GM20431 (cell line): ENCODE data around the gene NCAPD3.

Experiments used
- in situ Hi-C: fragments of 300-500 bp; cut with MseI, MboI; formaldehyde crosslinking; loops from one replicate; pipeline ENCODE4 v1.15.0; 2020; ENCODE audit warnings: low sequenced_read_pairs; ENCODE audit not compliant: unreplicated experiment

The NCAPD3 gene

DNA sequence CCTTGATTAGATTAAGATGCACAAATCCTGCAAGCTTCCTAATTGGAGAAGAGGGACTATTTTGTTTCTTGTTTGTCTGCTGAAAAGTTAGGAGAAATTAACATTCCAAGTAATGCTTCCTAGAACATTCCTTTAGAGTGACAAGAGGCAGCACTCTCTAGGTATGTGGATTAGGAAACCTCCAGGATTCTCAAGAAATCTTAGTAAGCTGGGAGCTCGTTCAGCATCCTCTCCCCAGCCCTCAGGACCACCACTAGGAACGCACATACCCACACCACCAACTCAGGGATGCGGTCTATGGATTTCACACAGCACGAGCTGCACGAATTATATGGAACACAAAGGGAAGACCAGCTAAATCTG is 52.9 kb downstream of the NCAPD3 start:
- in situ Hi-C loops = no loop called here

DNA sequence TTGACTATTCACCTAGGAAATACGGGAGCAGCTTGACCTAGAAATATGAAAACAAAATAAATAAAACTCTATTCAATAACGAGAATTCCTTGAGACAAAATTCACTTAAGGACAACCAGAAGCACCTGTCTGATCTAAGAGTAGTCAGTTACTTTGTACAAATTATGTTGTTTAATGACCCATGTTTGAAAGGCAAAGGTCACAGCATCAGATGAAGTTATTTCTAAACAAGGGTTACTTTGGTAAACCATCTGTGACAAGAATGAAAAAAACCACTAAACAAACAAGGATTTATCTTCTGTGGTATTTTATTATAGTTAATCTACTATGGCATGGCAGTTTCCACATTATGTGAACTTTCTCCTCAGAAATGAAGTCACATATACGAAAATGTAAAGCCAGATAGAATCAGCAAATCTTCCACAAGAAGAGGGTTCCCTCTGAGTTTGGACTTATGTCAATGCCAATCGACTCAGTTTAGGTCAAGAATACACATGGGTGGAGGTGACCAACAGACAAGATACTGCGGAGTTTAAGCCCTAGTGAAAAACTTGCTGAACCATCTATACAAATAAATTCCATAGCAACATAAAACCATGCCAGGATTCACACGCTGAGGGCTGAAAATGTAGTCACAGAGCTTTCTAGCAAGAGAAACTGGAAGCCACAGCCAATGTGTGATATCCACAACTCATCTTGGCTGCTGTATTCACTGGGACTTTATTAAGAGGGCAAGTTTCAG is 53.4 kb downstream of the NCAPD3 start:
- in situ Hi-C loops = no loop called here

DNA sequence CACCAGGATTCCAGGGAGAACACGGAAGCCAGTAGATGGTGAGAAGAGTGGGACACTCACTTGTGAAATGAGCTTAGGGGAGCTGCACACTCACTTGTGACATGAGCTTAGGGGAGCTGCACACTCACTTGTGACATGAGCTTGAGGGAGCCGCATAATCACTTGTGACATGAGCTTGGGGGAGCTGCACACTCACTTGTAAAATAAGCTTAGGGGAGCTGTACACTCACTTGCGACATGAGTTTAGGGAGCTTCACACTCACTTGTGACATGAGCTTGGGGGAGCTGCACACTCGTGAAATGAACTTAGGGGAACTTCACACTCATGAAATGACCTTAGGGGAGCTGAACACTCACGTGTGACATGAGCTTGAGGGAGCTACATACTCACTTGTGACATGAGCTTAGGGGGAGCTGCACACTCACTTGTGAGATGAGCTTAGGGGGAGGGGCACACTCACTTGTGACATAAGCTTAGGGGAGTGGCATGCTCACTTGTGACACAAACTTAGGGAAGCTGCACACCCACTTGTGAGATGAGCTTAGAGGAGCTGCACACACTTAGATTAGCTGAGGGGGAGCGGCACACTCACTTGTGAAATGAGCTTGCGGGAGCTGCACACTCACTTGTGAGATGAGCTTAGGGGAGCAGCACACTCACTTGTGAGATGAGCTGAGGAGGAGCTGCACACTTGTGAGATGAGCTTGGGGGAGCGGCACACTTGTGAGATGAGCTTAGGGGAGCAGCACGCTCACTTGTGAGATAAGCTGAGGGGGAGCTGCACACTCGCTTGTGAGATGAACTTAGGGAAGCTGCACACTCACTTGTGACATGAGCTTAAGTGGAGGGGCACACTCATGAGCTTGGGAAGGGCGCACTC is 59.0 kb downstream of the NCAPD3 start:
- in situ Hi-C loops = no loop called here

DNA sequence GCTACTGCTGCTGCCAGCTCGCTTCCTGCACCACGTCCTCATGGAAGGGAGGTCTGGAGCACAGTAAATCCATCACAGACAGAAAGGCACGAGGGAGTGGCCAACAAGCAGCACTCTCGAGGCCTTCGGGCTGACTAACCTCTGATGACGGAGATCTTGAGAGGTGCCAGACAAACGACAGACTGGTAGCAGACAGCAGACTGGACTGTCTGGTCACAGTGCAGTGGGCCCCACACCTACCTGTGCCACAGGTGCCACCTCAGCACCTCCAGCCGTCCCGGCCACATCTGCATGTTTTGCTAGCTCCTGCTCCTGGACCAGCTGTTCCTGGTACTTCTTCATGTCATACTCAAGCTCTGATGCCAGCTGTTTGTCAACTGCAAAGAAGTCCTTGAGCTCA is 64.1 kb downstream of the NCAPD3 start:
- in situ Hi-C loops = no loop called here

DNA sequence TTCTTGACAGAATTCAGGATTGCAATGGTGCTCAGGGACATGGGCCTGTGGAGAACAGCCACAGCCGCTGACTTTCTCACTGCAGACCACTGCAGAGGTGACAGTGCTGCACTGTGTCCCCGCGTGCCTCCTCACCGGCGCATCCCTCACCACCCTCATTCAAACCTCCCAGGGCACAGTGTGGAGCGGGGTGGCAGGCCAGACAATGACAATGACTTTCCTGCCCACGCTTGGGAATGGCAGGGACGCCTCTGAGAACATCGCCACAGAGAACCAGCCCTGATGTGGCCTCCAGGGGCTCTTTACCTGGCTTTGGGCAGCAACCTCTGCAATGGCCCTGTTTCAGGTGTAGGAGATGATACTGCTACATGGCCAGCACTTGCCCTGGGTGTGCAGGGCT is 65.7 kb downstream of the NCAPD3 start:
- in situ Hi-C loops = no loop called here

DNA sequence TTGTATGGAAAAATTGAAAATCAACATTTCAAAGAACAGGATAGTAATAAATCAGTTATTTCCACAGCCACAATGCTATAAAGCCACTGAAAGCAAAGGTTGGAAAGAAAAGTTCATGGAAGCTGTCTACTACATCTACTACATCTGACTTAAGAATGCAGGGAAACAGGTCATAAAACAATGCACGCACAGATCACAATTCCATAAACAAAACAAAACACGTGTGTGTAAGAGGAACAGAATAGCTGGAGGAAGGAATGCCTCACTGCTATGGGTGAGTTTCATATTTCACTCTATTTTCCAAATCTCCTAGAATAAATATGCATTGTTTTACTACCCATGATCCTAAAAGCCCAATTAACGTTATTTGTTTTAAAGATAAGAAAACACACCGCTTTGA is 66.3 kb downstream of the NCAPD3 start:
- in situ Hi-C loops = no loop called here

DNA sequence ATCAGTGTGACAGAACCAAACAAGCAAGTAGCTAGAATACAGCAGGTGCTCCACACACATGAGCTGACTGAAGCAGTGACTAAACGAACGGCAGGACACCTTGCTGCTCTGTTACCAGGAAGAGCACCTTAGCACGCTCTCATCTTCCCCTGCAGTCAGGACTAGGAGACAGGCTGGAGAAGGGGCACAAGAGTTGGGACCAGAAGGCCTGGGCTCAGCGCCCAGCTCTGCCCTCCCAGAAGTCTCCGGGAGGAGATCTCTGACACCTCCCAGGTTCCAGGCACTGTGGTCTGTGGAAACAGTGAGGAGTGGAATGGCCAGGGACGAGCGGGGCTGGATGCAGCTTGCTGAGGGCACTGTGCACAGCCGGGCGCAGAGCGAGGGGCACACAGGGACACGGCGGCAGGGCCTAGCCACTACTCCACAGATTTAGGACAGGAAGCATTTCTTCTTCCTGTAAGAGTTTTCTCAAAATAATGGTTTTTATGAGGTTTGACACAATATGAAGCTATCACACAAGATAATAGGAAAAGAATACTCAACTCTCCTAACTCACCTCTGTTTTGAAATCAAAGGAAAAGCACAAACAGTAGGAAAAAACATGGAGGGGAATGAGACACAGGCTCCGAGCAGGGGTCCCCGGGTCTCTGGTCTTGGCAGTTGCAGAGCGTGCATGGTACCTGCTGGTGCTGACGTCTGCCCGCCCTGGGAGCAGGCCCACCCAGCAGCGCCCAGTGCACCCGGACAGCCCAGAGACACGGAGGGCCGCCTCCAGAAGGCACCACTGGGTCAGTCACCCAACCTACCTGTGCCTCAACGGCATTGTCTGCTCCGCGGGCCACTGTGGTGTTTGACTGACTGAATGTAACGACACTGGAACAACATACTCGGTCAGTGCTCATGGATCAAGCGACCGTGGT is 67.6 kb downstream of the NCAPD3 start:
- in situ Hi-C loops = no loop called here

DNA sequence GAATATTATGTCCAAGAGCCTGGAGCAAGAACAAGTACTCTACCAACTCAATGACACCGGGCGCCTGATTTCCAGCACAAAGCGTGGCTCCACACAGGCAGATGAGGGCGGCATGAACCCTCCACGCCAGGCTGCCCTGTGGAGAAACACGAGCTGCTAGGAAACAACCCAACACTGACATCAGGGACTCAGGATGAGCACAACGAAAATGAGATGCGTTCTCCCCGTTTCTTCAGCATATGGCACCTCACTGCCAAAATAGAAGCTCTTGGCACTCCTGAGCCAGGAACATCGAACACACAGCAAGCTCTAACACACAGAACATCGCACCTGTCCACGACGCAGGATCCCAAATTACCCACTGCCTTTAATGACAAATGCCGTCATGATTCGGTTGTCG is 68.3 kb downstream of the NCAPD3 start:
- in situ Hi-C loops = no loop called here

DNA sequence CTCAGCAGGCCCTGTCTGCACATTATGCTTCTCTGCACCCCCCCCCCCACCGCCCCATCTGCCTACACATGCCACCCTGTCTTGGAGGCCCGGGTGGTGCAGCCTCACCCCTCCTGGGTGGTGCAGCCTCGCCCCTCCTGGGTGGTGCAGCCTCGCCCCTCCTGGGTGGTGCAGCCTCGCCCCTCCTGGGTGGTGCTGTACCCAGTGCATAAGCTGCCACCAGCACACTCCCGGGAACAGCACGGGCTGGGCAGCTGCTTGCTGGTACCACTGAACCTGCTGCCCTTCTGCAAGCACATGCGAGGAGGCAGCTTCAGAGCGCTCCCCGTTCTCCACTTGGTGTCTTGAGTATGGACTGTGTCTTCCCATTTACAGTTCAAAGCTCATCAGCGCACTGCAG is 69.3 kb downstream of the NCAPD3 start:
- in situ Hi-C loops = no loop called here

DNA sequence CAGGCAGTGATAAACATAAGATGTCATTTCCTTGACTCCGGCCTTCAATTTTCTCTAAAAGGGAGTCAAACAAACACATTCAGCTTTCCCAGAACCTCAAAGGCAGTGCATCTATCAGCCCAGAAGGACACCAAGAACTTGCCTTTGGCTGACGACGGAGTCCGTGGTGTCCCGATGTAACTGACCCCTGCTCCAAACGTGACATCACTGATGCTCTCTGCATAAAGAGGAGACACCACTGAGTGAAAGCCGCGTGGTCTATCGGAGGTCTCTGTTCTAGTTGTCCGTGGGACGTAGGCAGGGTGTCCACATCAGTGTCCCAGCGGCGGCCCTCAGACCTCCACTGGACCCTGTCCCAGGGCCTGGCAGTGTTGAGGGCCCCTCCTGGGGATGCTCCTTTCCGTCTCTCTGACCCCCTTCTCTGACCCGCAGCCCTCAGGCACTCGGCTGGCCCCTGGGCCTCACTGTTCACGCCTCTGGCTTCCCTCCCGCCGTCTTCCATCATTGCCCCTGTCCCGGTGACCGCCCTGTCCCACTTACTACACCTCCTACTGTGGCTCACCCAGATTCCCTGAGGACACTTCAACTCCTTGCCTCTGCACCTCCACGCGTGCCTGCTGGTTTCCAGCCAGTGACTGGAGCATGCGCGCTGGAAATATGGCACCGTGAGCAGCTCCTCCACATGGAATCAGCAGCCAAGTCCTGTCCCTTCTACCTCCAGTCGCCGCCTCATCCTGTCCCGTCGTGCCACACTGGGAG is 70.4 kb downstream of the NCAPD3 start:
- in situ Hi-C loops = no loop called here

DNA sequence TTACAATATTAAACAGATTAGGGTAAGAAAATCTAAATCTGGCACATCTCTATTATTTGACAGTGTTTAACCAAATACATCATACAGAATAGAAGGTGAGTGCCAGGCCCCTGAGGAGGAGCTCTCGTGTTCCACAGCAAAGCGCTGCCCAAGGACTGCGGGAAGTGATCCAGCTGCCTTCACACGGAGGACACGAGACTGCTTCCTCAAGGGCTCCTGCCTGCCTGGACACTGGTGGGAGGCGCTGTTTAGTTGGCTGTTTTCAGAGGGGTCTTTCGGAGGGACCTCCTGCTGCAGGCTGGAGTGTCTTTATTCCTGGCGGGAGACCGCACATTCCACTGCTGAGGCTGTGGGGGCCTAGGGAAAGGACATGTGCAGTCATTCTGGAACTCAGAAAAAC is 71.1 kb downstream of the NCAPD3 start:
- in situ Hi-C loops = no loop called here

DNA sequence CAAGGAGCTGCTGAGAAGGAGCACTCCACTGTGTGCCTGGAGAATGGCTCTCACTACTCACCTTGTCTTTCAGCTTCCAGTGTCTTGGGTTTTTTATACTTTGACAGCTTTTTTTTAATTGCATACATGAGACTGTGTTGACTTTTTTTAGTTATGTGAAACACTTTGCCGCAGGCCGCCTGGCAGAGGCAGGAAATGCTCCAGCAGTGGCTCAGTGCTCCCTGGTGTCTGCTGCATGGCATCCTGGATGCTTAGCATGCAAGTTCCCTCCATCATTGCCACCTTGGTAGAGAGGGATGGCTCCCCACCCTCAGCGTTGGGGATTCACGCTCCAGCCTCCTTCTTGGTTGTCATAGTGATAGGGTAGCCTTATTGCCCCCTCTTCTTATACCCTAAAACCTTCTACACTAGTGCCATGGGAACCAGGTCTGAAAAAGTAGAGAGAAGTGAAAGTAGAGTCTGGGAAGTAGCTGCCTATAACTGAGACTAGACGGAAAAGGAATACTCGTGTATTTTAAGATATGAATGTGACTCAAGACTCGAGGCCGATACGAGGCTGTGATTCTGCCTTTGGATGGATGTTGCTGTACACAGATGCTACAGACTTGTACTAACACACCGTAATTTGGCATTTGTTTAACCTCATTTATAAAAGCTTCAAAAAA is 72.6 kb downstream of the NCAPD3 start:
- in situ Hi-C loops = no loop called here

DNA sequence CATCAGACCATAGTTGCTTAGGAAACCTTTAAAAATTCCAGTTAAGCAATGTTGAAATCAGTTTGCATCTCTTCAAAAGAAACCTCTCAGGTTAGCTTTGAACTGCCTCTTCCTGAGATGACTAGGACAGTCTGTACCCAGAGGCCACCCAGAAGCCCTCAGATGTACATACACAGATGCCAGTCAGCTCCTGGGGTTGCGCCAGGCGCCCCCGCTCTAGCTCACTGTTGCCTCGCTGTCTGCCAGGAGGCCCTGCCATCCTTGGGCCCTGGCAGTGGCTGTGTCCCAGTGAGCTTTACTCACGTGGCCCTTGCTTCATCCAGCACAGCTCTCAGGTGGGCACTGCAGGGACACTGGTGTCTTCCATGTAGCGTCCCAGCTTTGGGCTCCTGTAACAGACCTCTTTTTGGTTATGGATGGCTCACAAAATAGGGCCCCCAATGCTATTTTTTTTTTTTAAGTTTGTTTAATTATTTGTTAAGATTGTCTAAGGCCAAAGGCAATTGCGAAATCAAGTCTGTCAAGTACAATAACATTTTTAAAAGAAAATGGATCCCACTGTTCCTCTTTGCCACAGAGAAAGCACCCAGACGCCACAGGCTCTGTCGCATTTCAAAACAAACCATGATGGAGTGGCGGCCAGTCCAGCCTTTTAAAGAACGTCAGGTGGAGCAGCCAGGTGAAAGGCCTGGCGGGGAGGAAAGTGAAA is 73.4 kb downstream of the NCAPD3 start:
- in situ Hi-C loops = no loop called here

DNA sequence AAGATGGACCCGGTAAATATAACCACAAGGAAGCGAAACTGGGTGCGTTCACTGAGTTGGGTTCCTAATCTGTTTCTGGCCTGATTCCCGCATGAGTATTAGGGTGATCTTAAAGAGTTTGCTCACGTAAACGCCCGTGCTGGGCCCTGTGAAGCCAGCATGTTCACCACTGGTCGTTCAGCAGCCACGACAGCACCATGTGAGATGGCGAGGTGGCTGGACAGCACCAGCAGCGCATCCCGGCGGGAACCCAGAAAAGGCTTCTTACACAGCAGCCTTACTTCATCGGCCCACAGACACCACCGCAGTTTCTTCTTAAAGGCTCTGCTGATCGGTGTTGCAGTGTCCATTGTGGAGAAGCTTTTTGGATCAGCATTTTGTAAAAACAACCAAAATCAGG is 74.4 kb downstream of the NCAPD3 start:
- in situ Hi-C loops = no loop called here

DNA sequence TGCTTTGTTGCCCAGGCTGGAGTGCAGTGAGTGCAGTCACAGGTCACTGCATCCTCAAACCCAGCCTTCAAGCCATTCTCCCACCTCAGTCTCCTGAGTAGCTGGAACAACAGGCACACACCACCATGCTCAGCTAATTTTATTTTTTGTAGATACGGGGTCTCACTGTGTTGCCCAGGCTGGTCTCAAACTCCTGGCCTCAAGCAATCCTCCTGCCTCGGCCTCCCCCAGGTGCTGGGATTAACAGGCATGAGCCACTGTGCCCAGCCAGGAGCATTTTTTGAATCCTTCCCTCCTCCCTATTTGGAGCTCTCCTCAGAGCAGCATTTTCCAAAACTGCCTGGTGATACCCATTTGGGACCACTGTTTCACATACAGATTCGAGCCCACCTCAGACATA is 77.2 kb downstream of the NCAPD3 start:
- in situ Hi-C loops = no loop called here

DNA sequence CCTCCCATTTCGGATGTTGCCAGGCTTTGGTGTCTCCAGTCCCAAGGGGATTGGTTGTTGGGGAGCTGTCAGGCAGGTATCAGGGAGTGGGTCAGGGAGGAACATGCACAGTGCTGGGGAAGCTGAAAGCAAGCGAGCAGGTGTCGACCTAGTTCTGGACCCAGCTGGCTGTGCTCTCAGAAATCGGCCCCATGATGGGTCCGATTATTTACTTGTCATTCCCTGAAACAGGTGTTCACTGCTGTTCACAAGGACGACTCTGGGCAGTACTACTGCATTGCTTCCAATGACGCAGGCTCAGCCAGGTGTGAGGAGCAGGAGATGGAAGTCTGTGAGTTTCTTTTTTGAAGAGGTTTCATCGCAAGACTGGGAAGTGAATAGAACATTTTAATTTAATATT is 78.1 kb downstream of the NCAPD3 start:
- in situ Hi-C loops = no loop called here

DNA sequence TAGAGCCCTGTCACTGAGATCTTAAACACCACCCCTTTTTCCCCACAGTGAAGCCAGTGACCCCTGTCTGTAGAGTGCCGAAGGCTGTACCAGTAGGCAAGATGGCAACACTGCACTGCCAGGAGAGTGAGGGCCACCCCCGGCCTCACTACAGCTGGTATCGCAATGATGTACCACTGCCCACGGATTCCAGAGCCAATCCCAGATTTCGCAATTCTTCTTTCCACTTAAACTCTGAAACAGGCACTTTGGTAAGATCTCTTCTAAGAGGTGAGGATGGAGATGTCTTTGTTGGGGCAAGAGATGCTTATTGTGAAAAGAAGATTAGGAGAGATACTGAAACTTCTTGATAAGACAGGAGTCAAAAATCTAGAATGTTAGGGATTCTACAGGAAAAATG is 79.0 kb downstream of the NCAPD3 start:
- in situ Hi-C loops = no loop called here

DNA sequence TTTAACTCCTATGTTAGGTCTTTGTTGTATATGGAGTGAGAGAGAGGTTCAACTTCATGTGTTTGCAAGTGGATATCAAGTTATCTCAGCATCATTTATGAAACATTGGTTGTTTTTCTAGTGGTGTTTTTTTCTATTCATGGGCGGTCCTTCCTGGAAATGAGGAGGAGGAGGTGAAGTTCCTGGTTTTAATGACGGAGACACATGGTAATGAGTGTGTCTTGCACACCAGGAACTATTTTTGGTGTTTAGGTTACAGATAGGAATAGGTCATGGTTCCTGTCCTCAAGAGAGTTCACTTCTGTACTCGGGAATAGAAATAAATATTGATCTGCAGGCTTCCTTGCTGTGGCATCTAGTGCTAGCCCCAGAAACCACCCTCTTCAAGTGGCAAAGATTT is 80.0 kb downstream of the NCAPD3 start:
- in situ Hi-C loops = no loop called here

DNA sequence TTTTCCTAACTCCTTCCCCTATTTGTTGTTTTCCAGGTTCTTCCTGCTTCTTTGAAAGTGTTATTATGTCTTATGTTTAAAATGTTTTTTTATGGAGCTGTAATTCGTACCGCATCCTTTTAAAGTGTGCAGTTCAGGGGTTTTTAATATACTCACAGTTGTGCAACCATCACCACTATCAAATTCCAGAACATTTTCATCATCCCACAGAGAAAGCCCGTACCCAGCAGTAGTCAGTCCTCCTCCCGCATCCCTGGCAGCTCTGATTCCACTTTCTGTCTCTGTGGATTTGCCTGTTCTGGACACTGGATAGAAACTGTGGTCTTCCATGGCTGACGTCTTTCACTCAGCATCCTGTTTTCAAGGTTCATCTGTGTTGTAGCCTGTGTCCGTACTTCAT is 81.2 kb downstream of the NCAPD3 start:
- in situ Hi-C loops = no loop called here
